GM21825 (cell line): ENCODE results near the gene PRR3.
A peak's percentile ranks its signal among the peaks of the same experiment; 100 is the strongest.

ENCODE experiments used
- ATAC-seq: cut with Tn5 transposase; IDR thresholded peaks from one replicate; pipeline ENCODE4 v1.9.1; 2021; ENCODE audit warnings: mild to moderate bottlenecking, moderate library complexity; ENCODE audit not compliant: unreplicated experiment

PRR3 gene

GRCh38 chr6:30533460-30534294 is 23.4 kb upstream of the PRR3 start:
- no peak for ATAC-seq

GRCh38 chr6:30537931-30538330 is 19.2 kb upstream of the PRR3 start:
- ATAC-seq: no peak

GRCh38 chr6:30541515-30542403 is 15.3 kb upstream of the PRR3 start:
- ATAC-seq: peak; percentile 55

GRCh38 chr6:30542404-30542725 is 14.7 kb upstream of the PRR3 start:
- ATAC-seq: no peak

- no peak for ATAC-seq
These were observed 14.2 kb upstream of the PRR3 start for GRCh38 chr6:30542915-30543314.

- no peak for ATAC-seq
These were observed 13.3 kb upstream of the PRR3 start for GRCh38 chr6:30543821-30544220.

GRCh38 chr6:30544666-30545272 is 12.3 kb upstream of the PRR3 start:
- no peak for ATAC-seq

GRCh38 chr6:30547454-30547853 is 9.6 kb upstream of the PRR3 start:
- no peak for ATAC-seq

- ATAC-seq: no peak
These were observed 8.7 kb upstream of the PRR3 start for GRCh38 chr6:30548375-30548774.

GRCh38 chr6:30554404-30554803 is 2.7 kb upstream of the PRR3 start:
- no peak for ATAC-seq

GRCh38 chr6:30554962-30555815 is 1.9 kb upstream of the PRR3 start:
- ATAC-seq: no peak

- peak; percentile 3 for ATAC-seq
These were observed 1.4 kb upstream of the PRR3 start for GRCh38 chr6:30555816-30556065.

- ATAC-seq: peak; percentile 76
These were observed 809 bp upstream of the PRR3 start, which contains the start of gene GNL1 for GRCh38 chr6:30556066-30556905. Gene GNL1 (minus strand): TSS chr6:30556489. CDS start chr6:30556203, 286 bp downstream.

GRCh38 chr6:30557683-30557981 is 537 bp downstream of the PRR3 start:
- no peak for ATAC-seq

- no peak for ATAC-seq
These were observed 3.8 kb downstream of the PRR3 start for GRCh38 chr6:30560930-30561329.

- ATAC-seq: no peak
These were observed 5.7 kb downstream of the PRR3 start for GRCh38 chr6:30562470-30563425.

- no peak for ATAC-seq
These were observed 7.0 kb downstream of the PRR3 start for GRCh38 chr6:30564114-30564513.

- no peak for ATAC-seq
These were observed 8.7 kb downstream of the PRR3 start for GRCh38 chr6:30565772-30566171.

- no peak for ATAC-seq
These were observed 11.2 kb downstream of the PRR3 start for GRCh38 chr6:30568245-30568644.
